HepG2 (cell line): ENCODE results near the gene TFB1M. TPM values are rescaled to one million over a fixed set of nuclear protein-coding genes. Genes with fewer than 3 reads are reported as not detected.

Experiments used
- ATAC-seq: fragments of 200-7000 bp; cut with Tn5 transposase; 3 replicates; pipeline ENCODE4 v1.9.1; 2020; ENCODE audit warnings: mild to moderate bottlenecking, moderate library complexity
- BruUV-seq: library from RNA; stranded (reverse); fragments of 400-500 nt; replicated peaks from 2 replicates; lab custom pipeline; 2021; lab: Mats Ljungman, UMichigan
- CTCF ChIA-PET: fragments of 300-600 bp; formaldehyde crosslinking; extraction: SDS; loops from one replicate; lab custom pipeline; 2021; ENCODE audit warnings: low total read pairs, inconsistent platforms, low intra/inter-chr PET ratio; lab: Yijun Ruan, JAX
- POLR2A ChIA-PET: fragments of 350-600 bp; sonication (Branson Sonifier 250); formaldehyde crosslinking; loops from one replicate; lab custom pipeline; 2020; ENCODE audit warnings: antibody characterized with exemption, inconsistent platforms; lab: Yijun Ruan, JAX
- DNase-seq: peaks from one replicate; pipeline ENCODE4 v3.0.0-alpha.2; 2015; ENCODE audit warnings: low spot score
- FAIRE-seq: peaks from 3 replicates; lab custom pipeline; 2011; peaks lifted over from hg19 to GRCh38; lab: Jason Lieb, UNC
- H2AFZ ChIP-seq: one replicate; pipeline ENCODE4 v1.6.1; 2011; ENCODE audit warnings: low read length, inconsistent platforms
- H3K27ac ChIP-seq: fragments of 300-600 bp; 3 replicates; pipeline ENCODE4 v1.8.0; 2011; ENCODE audit warnings: mixed run types, mild to moderate bottlenecking, mixed read lengths, low read length, inconsistent platforms; ENCODE audit not compliant: insufficient read depth; ENCODE audit errors: extremely low read length
- H3K27me3 ChIP-seq, 2 experiments: fragments of 200-600 bp in 1 of 2; 2 replicates in 1 of 2; 3 replicates in 1 of 2; pipeline versions ENCODE4 v1.6.0 to v1.8.0; 2011; ENCODE audit warnings: low read length in 2 of 2, mild to moderate bottlenecking in 2 of 2, moderate library complexity in 2 of 2, inconsistent platforms in 1 of 2; ENCODE audit not compliant: insufficient read depth in 2 of 2, control insufficient read depth in 1 of 2
- H3K36me3 ChIP-seq, 2 experiments: fragments of 200-600 bp in 1 of 2; replicated peaks in 1 of 2; 2 replicates in 1 of 2; 3 replicates in 1 of 2; pipeline versions ENCODE4 v1.5.1 to v1.8.0; 2011; ENCODE audit warnings: low read length in 2 of 2, inconsistent platforms in 1 of 2; ENCODE audit not compliant: insufficient read depth in 2 of 2, control insufficient read depth in 1 of 2
- H3K4me1 ChIP-seq: 2 replicates; pipeline ENCODE4 v1.5.1; 2012; ENCODE audit warnings: low read length, inconsistent platforms; ENCODE audit not compliant: insufficient read depth
- H3K4me2 ChIP-seq: 2 replicates; pipeline ENCODE4 v1.6.0; 2011; ENCODE audit warnings: low read depth, low read length, inconsistent platforms
- H3K4me3 ChIP-seq, 3 experiments: fragments of 200-600 bp in 1 of 3; sonication (generic), shearing (Covaris generic) in 1 of 3; replicated peaks in 1 of 3; 2 replicates each; pipeline ENCODE4 v1.5.1; 2011 to 2016; ENCODE audit warnings: low read length in 3 of 3, inconsistent platforms in 2 of 3, low read depth in 2 of 3, mild to moderate bottlenecking in 2 of 3, control low read depth in 1 of 3, mixed read lengths in 1 of 3; ENCODE audit not compliant: insufficient read depth in 1 of 3
- H3K79me2 ChIP-seq: one replicate; pipeline ENCODE4 v1.6.1; 2011; ENCODE audit warnings: low read length, inconsistent platforms; ENCODE audit not compliant: insufficient read depth
- H3K9ac ChIP-seq: 2 replicates; pipeline ENCODE4 v1.6.0; 2011; ENCODE audit warnings: mild to moderate bottlenecking, low read depth, low read length, inconsistent platforms; ENCODE audit not compliant: insufficient read depth
- H3K9me3 ChIP-seq: 2 replicates; pipeline ENCODE4 v1.5.1; 2012; ENCODE audit warnings: mild to moderate bottlenecking, low read length
- H4K20me1 ChIP-seq: 2 replicates; pipeline ENCODE4 v1.6.0; 2011; ENCODE audit warnings: inconsistent platforms, mild to moderate bottlenecking, low read length, moderate library complexity; ENCODE audit not compliant: insufficient read depth
- HOXA3 ChIP-seq: sonication (generic); formaldehyde crosslinking; IDR thresholded peaks from 2 replicates; pipeline ENCODE4 v1.5.0; 2020; ENCODE audit warnings: missing genetic modification reagents
- TEAD3 ChIP-seq: optimal IDR thresholded peaks from 2 replicates; pipeline ENCODE3; 2016; ENCODE audit warnings: borderline replicate concordance
- ZNF816 ChIP-seq: sonication (generic); formaldehyde crosslinking; IDR thresholded peaks from 2 replicates; pipeline ENCODE4 v1.8.0; 2022; ENCODE audit warnings: missing genetic modification reagents, mild to moderate bottlenecking, borderline replicate concordance
- WGBS: methylation state at CpG from one replicate; pipeline ENCODE4 v1.1.6; 2017; ENCODE audit warnings: low lambda C conversion rate; 5-methylcytosine and 5-hydroxymethylcytosine counted together
- in situ Hi-C: cut with HindIII; loops from 2 replicates; pipeline ENCODE4 v1.10.0; 2017; ENCODE audit warnings: low pct_unique_long_range_greater_than_20kb; ENCODE audit not compliant: extremely low pct_ligation_motif_present
- intact Hi-C: fragments of 100-400 bp; cut with micrococcal nuclease; formaldehyde crosslinking; loops from one replicate; pipeline ENCODE4 v1.10.0; 2022; ENCODE audit not compliant: unreplicated experiment
- polyA plus RNA-seq, 8 experiments: library from polyadenylated mRNA; depleted of rRNA in 3 of 8; stranded (reverse) in 7 of 8; unstranded in 1 of 8; fragments of >200 nt; fragmentation: Illumina TruSeq in 4 of 8; extraction: Trizol in 4 of 8; gene quantifications; 2 replicates each; pipeline versions ENCODE4 v1.2.1 to v1.2.3, GENCODE V29; 2011 to 2016; ENCODE audit warnings: low read depth in 4 of 8, missing spikeins in 1 of 8, mixed read lengths in 1 of 8; ENCODE audit not compliant: insufficient read depth in 1 of 8
- total RNA-seq, 5 experiments: library from RNA; depleted of rRNA; stranded (reverse); fragments of >200 nt; fragmentation: Illumina TruSeq; extraction: Trizol; gene quantifications; 2 replicates each; pipeline ENCODE4 v1.2.3, GENCODE V29; 2016; ENCODE audit warnings: low read depth in 1 of 5
- TF ChIP-seq, protein P1 (sequence below): sonication (generic); formaldehyde crosslinking; IDR thresholded peaks from 2 replicates; pipeline ENCODE4 v1.4.0; 2020; ENCODE audit warnings: missing genetic modification reagents
- TF ChIP-seq, protein P2 (sequence below), 2 experiments: sonication (generic) in 1 of 2; formaldehyde crosslinking in 1 of 2; IDR thresholded peaks; 2 replicates each; pipeline versions ENCODE4 v1.4.0 to v1.6.1; 2016 to 2020; ENCODE audit warnings: borderline replicate concordance in 1 of 2, low read depth in 1 of 2, mild to moderate bottlenecking in 1 of 2, missing genetic modification reagents in 1 of 2
- TF ChIP-seq, protein P3 (sequence below): sonication (generic); formaldehyde crosslinking; IDR thresholded peaks from 2 replicates; pipeline ENCODE4 v1.5.0; 2020; ENCODE audit warnings: mild to moderate bottlenecking, missing genetic modification reagents, moderate library complexity

The TFB1M gene
- total and polyA plus RNA-seq, 2 of the 13 experiments (the other 11 are each of a cell fraction or from before 2014, with no cell fraction given), result 91.4 to 122 TPM

DNA sequence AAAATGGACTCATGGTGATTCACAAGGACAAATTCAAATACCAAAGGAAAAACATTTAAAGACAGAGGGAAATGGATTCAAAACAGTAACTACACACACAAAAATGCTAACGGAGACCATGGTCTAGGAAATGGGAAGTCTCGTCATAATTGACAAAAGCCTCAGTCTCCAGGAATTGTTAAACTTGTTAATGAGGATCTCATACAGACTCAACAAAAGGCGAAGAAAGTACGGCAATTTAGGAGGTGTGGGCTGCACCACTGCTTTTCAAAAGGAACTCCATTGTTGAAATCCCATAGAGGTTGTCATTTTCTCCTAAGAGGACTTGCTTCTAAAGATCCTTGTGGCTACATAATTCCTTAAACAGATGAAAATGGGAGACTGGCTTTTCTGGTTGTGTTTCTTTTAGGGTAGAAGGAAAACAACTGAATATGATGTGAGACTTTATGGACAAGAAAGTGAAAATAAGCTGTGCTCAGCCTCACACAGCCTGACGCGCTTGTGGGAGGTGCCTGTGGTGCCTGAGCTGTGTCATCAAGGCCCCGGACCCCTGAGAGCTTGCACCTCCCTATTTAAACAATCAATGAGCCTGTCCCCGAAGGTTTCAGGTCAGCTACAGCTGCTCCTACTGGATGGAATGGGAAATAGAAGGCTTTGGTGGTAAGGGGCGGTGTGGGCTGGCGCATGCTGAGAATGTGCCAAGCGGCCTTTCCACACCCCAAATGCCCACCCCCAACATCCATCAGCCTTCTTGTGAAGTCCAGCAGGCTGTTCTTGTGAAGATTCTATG is 53.0 kb downstream of the TFB1M start:
- TF ChIP-seq ZNF816 (CRISPR knock-in tag), result no peak
- TF ChIP-seq, protein P1, sequence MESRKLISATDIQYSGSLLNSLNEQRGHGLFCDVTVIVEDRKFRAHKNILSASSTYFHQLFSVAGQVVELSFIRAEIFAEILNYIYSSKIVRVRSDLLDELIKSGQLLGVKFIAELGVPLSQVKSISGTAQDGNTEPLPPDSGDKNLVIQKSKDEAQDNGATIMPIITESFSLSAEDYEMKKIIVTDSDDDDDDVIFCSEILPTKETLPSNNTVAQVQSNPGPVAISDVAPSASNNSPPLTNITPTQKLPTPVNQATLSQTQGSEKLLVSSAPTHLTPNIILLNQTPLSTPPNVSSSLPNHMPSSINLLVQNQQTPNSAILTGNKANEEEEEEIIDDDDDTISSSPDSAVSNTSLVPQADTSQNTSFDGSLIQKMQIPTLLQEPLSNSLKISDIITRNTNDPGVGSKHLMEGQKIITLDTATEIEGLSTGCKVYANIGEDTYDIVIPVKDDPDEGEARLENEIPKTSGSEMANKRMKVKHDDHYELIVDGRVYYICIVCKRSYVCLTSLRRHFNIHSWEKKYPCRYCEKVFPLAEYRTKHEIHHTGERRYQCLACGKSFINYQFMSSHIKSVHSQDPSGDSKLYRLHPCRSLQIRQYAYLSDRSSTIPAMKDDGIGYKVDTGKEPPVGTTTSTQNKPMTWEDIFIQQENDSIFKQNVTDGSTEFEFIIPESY (CRISPR knock-in tag), result peak; percentile 95
- TF ChIP-seq, protein P2, sequence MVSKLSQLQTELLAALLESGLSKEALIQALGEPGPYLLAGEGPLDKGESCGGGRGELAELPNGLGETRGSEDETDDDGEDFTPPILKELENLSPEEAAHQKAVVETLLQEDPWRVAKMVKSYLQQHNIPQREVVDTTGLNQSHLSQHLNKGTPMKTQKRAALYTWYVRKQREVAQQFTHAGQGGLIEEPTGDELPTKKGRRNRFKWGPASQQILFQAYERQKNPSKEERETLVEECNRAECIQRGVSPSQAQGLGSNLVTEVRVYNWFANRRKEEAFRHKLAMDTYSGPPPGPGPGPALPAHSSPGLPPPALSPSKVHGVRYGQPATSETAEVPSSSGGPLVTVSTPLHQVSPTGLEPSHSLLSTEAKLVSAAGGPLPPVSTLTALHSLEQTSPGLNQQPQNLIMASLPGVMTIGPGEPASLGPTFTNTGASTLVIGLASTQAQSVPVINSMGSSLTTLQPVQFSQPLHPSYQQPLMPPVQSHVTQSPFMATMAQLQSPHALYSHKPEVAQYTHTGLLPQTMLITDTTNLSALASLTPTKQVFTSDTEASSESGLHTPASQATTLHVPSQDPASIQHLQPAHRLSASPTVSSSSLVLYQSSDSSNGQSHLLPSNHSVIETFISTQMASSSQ (IDR thresholded peaks at IDR 0.05; ENCODE audit: low read depth), result no peak
- TF ChIP-seq, protein P2 (CRISPR knock-in tag; IDR thresholded peaks at IDR 0.05; ENCODE audit: borderline replicate concordance), result no peak
- 0 out of 2 replicates have a peak, but pooled peaks have one; percentile 13 for TF ChIP-seq HOXA3 (CRISPR knock-in tag)
- peak; percentile 71 for TF ChIP-seq TEAD3 (CRISPR knock-in tag)
- TF ChIP-seq, protein P3, sequence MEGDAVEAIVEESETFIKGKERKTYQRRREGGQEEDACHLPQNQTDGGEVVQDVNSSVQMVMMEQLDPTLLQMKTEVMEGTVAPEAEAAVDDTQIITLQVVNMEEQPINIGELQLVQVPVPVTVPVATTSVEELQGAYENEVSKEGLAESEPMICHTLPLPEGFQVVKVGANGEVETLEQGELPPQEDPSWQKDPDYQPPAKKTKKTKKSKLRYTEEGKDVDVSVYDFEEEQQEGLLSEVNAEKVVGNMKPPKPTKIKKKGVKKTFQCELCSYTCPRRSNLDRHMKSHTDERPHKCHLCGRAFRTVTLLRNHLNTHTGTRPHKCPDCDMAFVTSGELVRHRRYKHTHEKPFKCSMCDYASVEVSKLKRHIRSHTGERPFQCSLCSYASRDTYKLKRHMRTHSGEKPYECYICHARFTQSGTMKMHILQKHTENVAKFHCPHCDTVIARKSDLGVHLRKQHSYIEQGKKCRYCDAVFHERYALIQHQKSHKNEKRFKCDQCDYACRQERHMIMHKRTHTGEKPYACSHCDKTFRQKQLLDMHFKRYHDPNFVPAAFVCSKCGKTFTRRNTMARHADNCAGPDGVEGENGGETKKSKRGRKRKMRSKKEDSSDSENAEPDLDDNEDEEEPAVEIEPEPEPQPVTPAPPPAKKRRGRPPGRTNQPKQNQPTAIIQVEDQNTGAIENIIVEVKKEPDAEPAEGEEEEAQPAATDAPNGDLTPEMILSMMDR (CRISPR knock-in tag), result 0 out of 2 replicates have a peak, but pooled peaks have one; percentile 1
- Histone ChIP-seq H3K9ac (no peak overlapping the region), H3K36me3 (peaks cover 48 to 94% of the 10 kb centered on the region in 2 experiments), H3K4me2 (no peak overlapping the region), H3K27ac (no peak overlapping the region), H4K20me1 (0 out of 2 replicates have a peak, but pooled peaks cover 3% of the 10 kb centered on the region), H3K4me3 (no peak overlapping the region), H2AFZ (no peak overlapping the region), H3K9me3 (no peaks in the 10 kb centered on the region), H3K79me2 (peaks cover 13% of the 10 kb centered on the region), H3K4me1 (no peaks in the 10 kb centered on the region), H3K27me3 (no peaks in the 10 kb centered on the region)
- DNase-seq, result peak; percentile 30
- ChIA-PET POLR2A (no interaction called here), CTCF (no interaction called here)
- BruUV-seq, result no TSS peak
- 94% methylated on average over 11 of the region's 11 CpGs for WGBS
- in situ Hi-C loops, result no loop called here
- ATAC-seq, result peak; percentile 60
- FAIRE-seq, result peak; percentile 37
- intact Hi-C loops, result no loop called here
